ENCODE measurements around the gene DEPDC5. TPM values are rescaled to one million over a fixed set of nuclear protein-coding genes. Genes with fewer than 3 reads are reported as not detected.

The DEPDC5 gene
- total RNA-seq, 4 donors from 2014 or later: 11.5 to 20.6 (median 13.8) TPM

DNA sequence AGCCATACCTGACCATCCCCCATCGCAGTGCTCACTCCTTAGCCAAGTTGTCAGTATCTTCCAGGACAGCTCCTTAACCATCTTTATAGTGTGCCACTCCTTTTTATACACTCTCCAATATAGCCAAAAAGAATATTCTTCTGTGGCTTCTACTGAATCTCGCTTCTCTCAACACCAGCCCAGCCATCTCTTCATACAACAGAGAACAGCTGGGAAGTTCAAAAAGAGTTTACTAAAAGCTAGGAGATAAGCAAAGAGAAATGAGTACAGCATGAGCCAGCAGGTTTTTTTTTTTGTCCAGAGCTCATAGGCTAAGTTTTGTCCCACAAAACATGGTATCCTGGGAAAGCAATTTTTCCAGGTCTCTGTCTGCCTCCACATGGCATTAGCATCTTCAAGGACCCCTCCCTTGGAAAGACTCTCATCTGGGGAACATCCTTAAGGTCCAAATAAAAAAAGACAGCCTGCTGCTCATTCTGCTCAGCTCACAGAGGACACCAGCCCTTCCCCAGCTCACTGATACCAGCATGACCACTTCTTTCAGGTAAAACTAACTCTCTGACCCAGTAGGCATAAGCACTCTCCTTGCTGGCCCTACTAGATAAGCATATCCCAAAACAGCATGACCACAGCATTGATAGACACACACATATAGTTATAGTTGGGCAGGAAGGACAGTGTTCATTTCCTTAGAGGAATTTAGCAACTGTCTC lies 141.7 kb downstream of the DEPDC5 start:
- no peak for DNase-seq (ENCODE audit: low spot score)
- ATAC-seq (ENCODE audit: low FRiP score): no peak
- TF ChIP-seq, protein P1, sequence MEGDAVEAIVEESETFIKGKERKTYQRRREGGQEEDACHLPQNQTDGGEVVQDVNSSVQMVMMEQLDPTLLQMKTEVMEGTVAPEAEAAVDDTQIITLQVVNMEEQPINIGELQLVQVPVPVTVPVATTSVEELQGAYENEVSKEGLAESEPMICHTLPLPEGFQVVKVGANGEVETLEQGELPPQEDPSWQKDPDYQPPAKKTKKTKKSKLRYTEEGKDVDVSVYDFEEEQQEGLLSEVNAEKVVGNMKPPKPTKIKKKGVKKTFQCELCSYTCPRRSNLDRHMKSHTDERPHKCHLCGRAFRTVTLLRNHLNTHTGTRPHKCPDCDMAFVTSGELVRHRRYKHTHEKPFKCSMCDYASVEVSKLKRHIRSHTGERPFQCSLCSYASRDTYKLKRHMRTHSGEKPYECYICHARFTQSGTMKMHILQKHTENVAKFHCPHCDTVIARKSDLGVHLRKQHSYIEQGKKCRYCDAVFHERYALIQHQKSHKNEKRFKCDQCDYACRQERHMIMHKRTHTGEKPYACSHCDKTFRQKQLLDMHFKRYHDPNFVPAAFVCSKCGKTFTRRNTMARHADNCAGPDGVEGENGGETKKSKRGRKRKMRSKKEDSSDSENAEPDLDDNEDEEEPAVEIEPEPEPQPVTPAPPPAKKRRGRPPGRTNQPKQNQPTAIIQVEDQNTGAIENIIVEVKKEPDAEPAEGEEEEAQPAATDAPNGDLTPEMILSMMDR (IDR thresholded peaks at IDR 0.05): no peak

DNA sequence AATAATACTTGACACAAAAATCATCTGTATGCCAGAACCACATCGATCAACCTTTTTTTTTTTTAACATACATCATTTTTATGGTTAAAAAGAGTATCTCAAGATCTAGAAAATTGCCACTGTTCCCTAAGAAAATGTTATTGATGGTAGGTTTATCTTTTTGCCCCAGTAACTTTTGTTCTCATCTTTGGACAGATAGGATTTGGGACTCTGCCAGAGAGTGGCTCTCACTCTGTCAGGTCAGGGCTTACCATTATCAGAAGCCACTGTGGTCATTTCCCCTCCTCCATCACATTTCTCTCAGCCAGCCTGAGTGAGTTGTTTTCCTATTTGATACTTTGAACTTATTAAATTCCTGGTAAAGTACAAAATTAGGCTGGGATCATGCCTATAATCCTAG lies 142.7 kb downstream of the DEPDC5 start:
- DNase-seq (ENCODE audit: low spot score) (no peak), ATAC-seq (ENCODE audit: low FRiP score) (no peak)
- TF ChIP-seq, protein P1 (IDR thresholded peaks at IDR 0.05): no peak

DNA sequence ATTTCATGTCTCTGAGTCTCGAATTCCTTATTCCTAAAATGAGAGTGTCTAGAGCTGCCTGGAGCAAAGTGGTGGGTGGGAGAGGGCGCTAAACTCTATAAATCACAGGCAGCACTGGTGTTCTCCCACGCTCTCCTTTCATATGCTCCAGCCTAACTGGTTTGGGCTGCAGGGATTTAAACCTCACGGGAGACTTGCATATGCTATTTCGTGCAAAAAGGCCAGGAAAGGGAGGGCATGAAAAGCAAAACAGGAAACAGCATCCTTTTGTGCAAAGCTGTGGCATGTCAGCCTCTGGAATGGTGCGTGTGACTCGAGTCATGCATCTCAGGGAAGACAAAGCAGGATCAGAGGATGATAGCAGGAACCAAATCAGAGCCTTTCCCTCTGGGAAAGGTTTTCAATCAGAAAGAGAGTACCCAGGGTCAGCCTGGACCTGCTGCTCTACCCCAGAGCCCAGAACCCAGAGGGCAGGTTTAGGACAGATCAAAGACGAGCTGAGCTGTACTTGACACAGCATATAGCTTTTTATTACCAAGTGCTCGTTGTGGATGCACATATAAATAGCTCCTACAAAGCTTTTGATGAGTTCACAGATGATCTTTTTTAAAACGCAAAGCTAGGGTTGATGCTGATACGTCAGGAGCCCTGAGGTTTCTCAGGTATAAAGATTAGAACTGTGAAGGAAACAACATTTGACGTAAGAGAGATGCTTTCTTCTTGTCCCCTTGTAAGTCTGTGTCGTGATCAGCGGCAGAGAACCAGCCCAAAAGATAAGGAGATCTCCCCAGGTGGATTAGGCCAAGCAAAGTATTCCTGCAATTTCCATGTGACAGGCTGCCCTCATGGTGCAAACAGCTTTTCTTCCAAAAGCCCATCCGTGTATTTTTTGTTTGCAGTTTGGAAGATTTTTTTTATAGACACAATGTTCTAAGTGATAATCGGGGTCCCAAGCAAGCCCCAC lies 144.3 kb downstream of the DEPDC5 start:
- no peak for ATAC-seq (ENCODE audit: low FRiP score)
- TF ChIP-seq, protein P1 (IDR thresholded peaks at IDR 0.05): no peak
- no peak for DNase-seq (ENCODE audit: low spot score)

DNA sequence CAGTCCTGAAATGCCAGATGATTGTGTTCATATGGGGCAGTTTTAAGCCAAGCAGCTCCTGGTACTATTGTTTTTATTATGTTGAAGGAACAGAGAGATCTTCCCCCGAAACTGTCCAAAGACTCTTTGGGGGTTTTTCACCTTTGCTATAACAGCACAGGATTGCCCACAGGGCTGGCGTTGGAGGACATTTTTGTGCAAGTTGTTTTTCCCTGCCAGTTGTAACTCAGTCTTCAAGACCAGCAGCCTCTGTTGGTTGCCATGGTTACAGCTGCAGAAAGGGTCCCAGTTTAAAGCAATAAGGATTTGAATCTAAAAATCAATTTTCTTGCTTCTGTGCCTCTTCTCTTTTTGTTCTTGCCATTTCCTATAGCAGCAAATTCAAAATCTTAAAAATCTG lies 145.1 kb downstream of the DEPDC5 start:
- no peak for ATAC-seq (ENCODE audit: low FRiP score)
- TF ChIP-seq, protein P1 (IDR thresholded peaks at IDR 0.05): no peak
- DNase-seq (ENCODE audit: low spot score): no peak

DNA sequence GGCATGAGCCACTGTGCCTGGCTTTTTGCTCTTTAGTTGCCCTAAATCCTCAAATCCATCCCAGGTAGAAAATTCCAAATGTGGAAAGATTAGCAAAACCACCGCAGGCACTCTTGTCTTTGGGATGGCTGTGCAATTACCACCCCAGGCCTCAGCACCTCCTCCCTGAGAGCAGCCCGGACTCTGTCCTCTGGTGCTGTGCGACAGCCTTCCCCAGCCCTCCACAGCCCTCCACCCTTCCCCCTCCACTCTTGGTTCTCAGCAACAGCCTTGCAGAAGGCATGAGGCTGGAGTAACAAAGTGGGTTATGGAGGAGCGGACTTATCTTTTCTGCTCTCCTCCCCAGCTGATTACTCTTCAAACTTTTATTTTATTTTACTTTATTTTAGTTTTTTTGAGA lies 145.8 kb downstream of the DEPDC5 start:
- TF ChIP-seq, protein P1 (IDR thresholded peaks at IDR 0.05): no peak
- no peak for DNase-seq (ENCODE audit: low spot score)
- ATAC-seq (ENCODE audit: low FRiP score): no peak

DNA sequence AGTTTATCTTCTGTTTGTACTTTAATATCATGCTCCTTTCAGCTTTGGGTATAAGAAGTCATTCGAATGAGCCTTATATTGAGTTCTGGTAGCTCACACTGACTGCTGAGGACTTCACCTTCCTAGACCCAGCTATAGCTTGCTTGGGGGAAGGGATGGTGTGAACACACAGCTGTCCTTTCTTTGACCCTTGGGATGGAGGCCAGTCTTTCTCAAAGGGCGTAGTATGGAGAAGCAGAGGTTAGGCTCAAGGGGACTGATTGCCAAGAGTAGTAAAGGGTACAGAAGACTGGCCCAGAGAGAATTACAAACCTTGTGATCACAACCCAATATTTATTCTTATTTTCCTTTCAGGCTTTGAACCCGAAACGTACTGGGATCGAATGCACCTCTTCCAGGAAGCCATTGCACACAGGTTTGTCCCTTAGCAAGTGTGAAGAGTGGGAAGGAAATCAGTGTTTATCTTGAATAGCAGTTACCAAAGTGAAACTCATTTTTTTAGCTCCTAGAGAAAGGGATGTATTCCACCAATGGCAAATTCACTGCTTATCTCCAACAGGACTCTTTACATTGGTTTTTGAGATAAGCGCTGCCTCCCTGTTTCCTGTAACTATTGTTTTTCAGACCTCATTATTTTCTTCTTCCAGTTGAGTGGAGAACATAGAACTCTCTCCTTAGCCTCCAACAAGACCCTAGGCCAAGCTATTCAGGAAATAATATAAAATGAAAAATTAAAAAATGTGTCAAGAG lies 147.7 kb downstream of the DEPDC5 start:
- DNase-seq (ENCODE audit: low spot score): no peak
- no peak for ATAC-seq (ENCODE audit: low FRiP score)
- TF ChIP-seq, protein P1 (IDR thresholded peaks at IDR 0.05): no peak

Measured in omental fat pad (tissue), 4 donors.